Measurements from ENCODE around the gene SLC25A4. TPM values are rescaled to one million over a fixed set of nuclear protein-coding genes. Genes with fewer than 3 reads are reported as not detected.

SLC25A4 gene
- total and polyA plus RNA-seq, 2 of the 4 experiments (the other 2 are of a cell fraction), result 16.0 to 21.6 TPM

- dilution Hi-C loops (cut with HindIII; ENCODE audit: low sequenced_read_pairs, unreplicated experiment), result no loop called here
- no peak overlapping the region for H2BK15ac ChIP-seq (ENCODE audit: low read depth, low read length)
- H3K23ac ChIP-seq (ENCODE audit: low read depth, low read length), result no peak overlapping the region
- WGBS, 2 experiments (ENCODE audit: extremely low coverage in 2 of 2, insufficient read length in 1 of 2), result 64% methylated on average over 1 of the region's 2 CpGs; no CpG with 5 or more reads in 1 of the 2 experiments
- H3K9me3 ChIP-seq (ENCODE audit: control insufficient read depth, insufficient read depth, low read length), result no peaks in the 10 kb centered on the region
- H3K27ac ChIP-seq (ENCODE audit: insufficient read depth, low read length), result no peak overlapping the region; the same call in 1 of the 2 replicates
- H2BK5ac ChIP-seq (ENCODE audit: low read depth, low read length, poor library complexity, severe bottlenecking), result no peak overlapping the region
- ChIA-PET CTCF (interaction anchor here (1.9 to 2.6 kb wide), 2 partner anchors 14 to 142 kb away, joined by 4 to 10 read pairs; no protein-coding TSS in a partner anchor), POLR2A (ENCODE audit: unreplicated experiment) (no interaction called here)
- no peak overlapping the region for H2AK5ac ChIP-seq (ENCODE audit: low read depth, low read length)
- H2AFZ ChIP-seq (replicated peaks; ENCODE audit: low read length, poor library complexity), result no peak overlapping the region
- no TSS peak for BruUV-seq (replicated peaks)
- H3K9me1 ChIP-seq (ENCODE audit: insufficient read depth, low read length), result 0 out of 2 replicates have a peak, but pooled peaks cover 3% of the 10 kb centered on the region
- H3K27me3 ChIP-seq (ENCODE audit: control insufficient read depth, insufficient read depth, low read length), result no peaks in the 10 kb centered on the region
- H3K4ac ChIP-seq (ENCODE audit: low read depth, low read length), result no peak overlapping the region
- in situ Hi-C loops (cut with MboI; ENCODE audit: low sequenced_read_pairs), result loop anchor here (25.0 kb wide), 1 partner anchor 855 kb away; no protein-coding TSS in a partner anchor
- peaks cover 5% of the 10 kb centered on the region; the same call in 1 of the 2 replicates for H3K4me1 ChIP-seq (ENCODE audit: control insufficient read depth, insufficient read depth, low read length)
- H2BK120ac ChIP-seq (ENCODE audit: low read depth, low read length), result peak overlapping the region; percentile 25; the same call in 1 of the 2 replicates
- H2BK20ac ChIP-seq (ENCODE audit: low read depth, low read length), result no peak overlapping the region
- no peak for DNase-seq
- H3K9ac ChIP-seq (ENCODE audit: low read depth, low read length), result no peak overlapping the region
- H3K4me2 ChIP-seq (ENCODE audit: low read depth, low read length), result no peak overlapping the region
- TF ChIP-seq BHLHE40 (IDR thresholded peaks at IDR 0.05; ENCODE audit: low read depth, low read length) (no peak), POLR2A (IDR thresholded peaks at IDR 0.05; ENCODE audit: low read depth, low read length) (no peak), ELK1 (IDR thresholded peaks at IDR 0.05; ENCODE audit: borderline replicate concordance, low read depth, low read length) (no peak), RCOR1 (IDR thresholded peaks at IDR 0.05; ENCODE audit: insufficient replicate concordance, low read length) (no peak)
- H4K8ac ChIP-seq (ENCODE audit: low read depth in 2 of 2, low read length in 2 of 2), result no peak overlapping the region
- H4K20me1 ChIP-seq (ENCODE audit: insufficient read depth, low read length), result peaks cover 3% of the 10 kb centered on the region; the same call in 1 of the 2 replicates
- no peaks in the 10 kb centered on the region for H3K36me3 ChIP-seq (ENCODE audit: control insufficient read depth, insufficient read depth, low read length)
- no peak overlapping the region for H3K56ac ChIP-seq (ENCODE audit: extremely low read depth, insufficient read depth, low read length)
- H3K4me3 ChIP-seq (ENCODE audit: insufficient read depth, low read depth, low read length), result no peak overlapping the region
- intact Hi-C loops (cut with micrococcal nuclease), result loop anchor here (2.0 kb wide), 1 partner anchor 39 kb away; the partner anchor contains the start of gene SLC25A4
- H4K5ac ChIP-seq (ENCODE audit: low read depth, low read length), result no peak overlapping the region
- H3K14ac ChIP-seq (replicated peaks; ENCODE audit: low read depth, low read length), result 0 out of 2 replicates have a peak overlapping the region, but pooled peaks have one; percentile 39
- ATAC-seq (ENCODE audit: low read depth), result no peak
- no peak overlapping the region for H3K18ac ChIP-seq (ENCODE audit: low read depth, low read length)
- H4K91ac ChIP-seq (ENCODE audit: insufficient read depth, low read depth, low read length), result no peak overlapping the region
- H2AK9ac ChIP-seq (replicated peaks; ENCODE audit: low read depth, low read length, poor library complexity), result no peak overlapping the region
- peaks cover 22 to 34% of the 10 kb centered on the region in 2 experiments for H3K79me1 ChIP-seq (ENCODE audit: low read depth in 1 of 2, low read length in 2 of 2)
Observed at GRCh38 chr4:185182239-185182638, 39.2 kb downstream of the SLC25A4 start.

Data from IMR-90 (cell line).